Tibial artery (tissue), 4 donors: Measurements from ENCODE around the gene CDC40.

Experiments used
- DNase-seq, 2 donors: peaks; one replicate each; pipeline ENCODE4 v3.0.0-alpha.2; 2019
- H3K27ac ChIP-seq, 2 donors: fragments of 200-600 bp; sonication (generic) in 1 of 2; 1 replicate in 1 of 2; 2 replicates in 1 of 2; pipeline ENCODE4 v1.5.1; 2018 to 2019; ENCODE audit warnings: mild to moderate bottlenecking in 1 of 2
- H3K27me3 ChIP-seq, 2 donors: fragments of 200-600 bp; sonication (generic) in 1 of 2; one replicate each; pipeline versions ENCODE4 v1.5.1 to v1.6.0; 2016 to 2019
- H3K36me3 ChIP-seq, 3 donors: fragments of 200-600 bp; sonication (generic) in 2 of 3; one replicate each; pipeline ENCODE4 v1.5.1; 2016 to 2019; ENCODE audit warnings: mild to moderate bottlenecking in 2 of 3
- H3K4me1 ChIP-seq, 4 donors: fragments of 200-600 bp; sonication (generic) in 2 of 4; 1 replicate in 3 of 4; 2 replicates in 1 of 4; pipeline ENCODE4 v1.5.1; 2016 to 2019
- H3K4me3 ChIP-seq, 2 donors: fragments of 200-600 bp; sonication (generic) in 1 of 2; 1 replicate in 1 of 2; 2 replicates in 1 of 2; pipeline ENCODE4 v1.5.1; 2018 to 2019; ENCODE audit warnings: mild to moderate bottlenecking in 2 of 2
- H3K9me3 ChIP-seq, 3 donors: fragments of 200-600 bp; sonication (generic) in 1 of 3; one replicate each; pipeline ENCODE4 v1.5.1; 2016 to 2019
- CTCF ChIP-seq, 2 experiments: fragments of 200-600 bp in 1 of 2; fragments of 450-650 bp in 1 of 2; IDR thresholded peaks; one replicate each; pipeline ENCODE4 v1.5.1; 2017 to 2019; ENCODE audit warnings: antibody characterized with exemption in 2 of 2, mild to moderate bottlenecking in 1 of 2, moderate library complexity in 1 of 2
- intact Hi-C: fragments of 100-400 bp; cut with DNase I; formaldehyde crosslinking; loops from one replicate; pipeline ENCODE4 v1.15.0; 2023; ENCODE audit warnings: low total_unique reads

The CDC40 gene

DNA sequence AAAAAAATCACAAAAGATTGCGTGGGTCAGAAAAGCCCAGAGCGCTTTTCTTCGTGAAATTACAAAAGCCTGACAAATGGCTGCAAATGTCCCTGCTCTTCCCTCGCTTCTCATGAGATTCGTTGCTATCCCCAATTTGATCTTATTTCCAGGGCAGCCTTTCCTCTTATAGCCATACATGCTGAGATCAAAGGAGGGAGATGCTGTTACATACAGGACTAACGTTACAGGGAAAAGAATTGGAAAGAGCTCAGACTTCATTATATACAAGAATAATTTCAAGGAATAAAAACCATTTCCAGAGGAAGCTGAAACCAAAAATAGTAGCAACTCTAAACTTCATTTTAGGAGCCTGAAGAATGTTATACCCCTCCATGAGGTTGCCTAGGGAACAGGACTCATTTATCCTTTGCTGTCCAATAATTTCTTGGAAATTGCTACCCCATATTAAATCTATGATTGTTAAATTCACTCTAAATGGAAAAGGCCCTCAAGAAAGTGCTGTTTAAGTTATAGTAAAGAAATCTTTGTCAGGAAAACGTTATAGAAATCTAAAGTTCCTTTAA lies 97.0 kb downstream of the CDC40 start:
- no peak overlapping the region for H3K4me3 ChIP-seq
- H3K27ac ChIP-seq = no peak overlapping the region

More for the DNA sequence above, 97.0 kb downstream of the CDC40 start:
- DNase-seq = no peak
- Histone ChIP-seq H3K36me3 (peaks cover 0 to 6% (median 5%) of the 10 kb centered on the region in 3 donors), H3K9me3 (no peaks in the 10 kb centered on the region), H3K4me1 (peaks cover 0 to 7% (median 0%) of the 10 kb centered on the region in 4 donors), H3K27me3 (no peaks in the 10 kb centered on the region)
- no peak for TF ChIP-seq CTCF (IDR thresholded peaks at IDR 0.05)
- intact Hi-C loops = no loop called here
